ENCODE results near the gene ZPLD1. TPM values are rescaled to one million over a fixed set of nuclear protein-coding genes. Genes with fewer than 3 reads are reported as not detected.

ZPLD1 gene
- total RNA-seq, 2 experiments from 2014 or later: not detected

DNA sequence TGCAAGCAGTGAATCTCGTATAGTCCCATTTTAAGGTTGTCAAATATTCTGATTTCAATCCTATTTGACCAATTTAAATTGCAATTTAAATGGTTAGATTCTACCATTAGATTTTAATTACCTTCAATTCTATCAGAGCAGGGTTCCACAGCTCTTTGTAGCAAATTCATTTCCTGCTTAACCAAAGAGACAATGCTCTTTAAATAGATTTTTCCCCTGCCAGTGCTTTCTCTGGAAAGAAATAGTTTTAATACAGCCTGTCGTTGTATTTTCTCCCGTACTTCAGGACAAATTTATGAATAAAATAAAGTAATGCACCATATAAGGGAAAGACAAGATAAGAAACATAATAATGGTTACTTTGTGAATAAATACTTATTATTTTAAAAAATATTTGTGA lies 62.8 kb downstream of the ZPLD1 start:
- ChIA-PET CTCF (no interaction called here), POLR2A (no interaction called here)
- H3K36me3 Mint-ChIP-seq (ENCODE audit: low read depth): no peaks in the 10 kb centered on the region
- H3K36me3 ChIP-seq (ENCODE audit: insufficient read depth, low read length): no peaks in the 10 kb centered on the region
- no peaks in the 10 kb centered on the region for H3K4me1 ChIP-seq (ENCODE audit: insufficient read depth, low read length)
- no peak overlapping the region for H3K4me3 ChIP-seq (ENCODE audit: low read length)
- peaks cover 7% of the 10 kb centered on the region for H3K27me3 Mint-ChIP-seq
- ATAC-seq (ENCODE audit: poor library complexity): no peak
- H3K27ac ChIP-seq (ENCODE audit: low read depth in 1 of 2, low read length in 2 of 2): no peak overlapping the region
- H3K9me3 ChIP-seq (ENCODE audit: control insufficient read depth in 1 of 2, insufficient read depth in 1 of 2, low read length in 2 of 2): no peaks in the 10 kb centered on the region
- H3K4me1 Mint-ChIP-seq (ENCODE audit: low read depth): no peaks in the 10 kb centered on the region
- intact Hi-C loops (cut with DNase I, micrococcal nuclease): no loop called here
- no peaks in the 10 kb centered on the region for H3K27me3 ChIP-seq (ENCODE audit: control insufficient read depth in 1 of 2, insufficient read depth in 2 of 2, low read length in 2 of 2)
- no peak overlapping the region for H3K4me3 Mint-ChIP-seq
- H3K27ac Mint-ChIP-seq: no peak overlapping the region
- DNase-seq: no peak
- H3K9me3 Mint-ChIP-seq: no peaks in the 10 kb centered on the region
- no peak for TF ChIP-seq CTCF (IDR thresholded peaks at IDR 0.05)

DNA sequence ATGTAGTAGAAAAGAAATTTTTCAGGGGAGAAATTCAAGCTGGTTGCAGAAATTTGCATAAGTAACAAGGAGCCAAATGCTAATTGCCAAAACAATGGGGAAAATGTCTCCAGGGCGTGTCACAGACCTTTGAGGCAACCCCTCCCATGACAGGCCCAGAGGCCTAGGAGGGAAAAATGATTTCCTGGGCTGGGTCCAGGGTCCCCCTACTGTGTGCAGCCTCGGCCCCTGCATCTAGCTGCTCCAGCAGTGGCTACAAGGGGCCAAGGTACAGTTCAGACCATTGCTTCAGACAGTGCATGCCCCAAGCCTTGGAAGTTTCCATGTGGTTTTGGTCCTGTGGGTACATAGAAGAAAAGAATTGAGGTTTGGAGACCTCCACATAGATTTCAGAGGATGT lies 70.7 kb downstream of the ZPLD1 start:
- Mint-ChIP-seq H3K4me3 (no peak overlapping the region), H3K27ac (no peak overlapping the region), H3K36me3 (ENCODE audit: low read depth) (no peaks in the 10 kb centered on the region), H3K27me3 (no peaks in the 10 kb centered on the region), H3K9me3 (no peaks in the 10 kb centered on the region), H3K4me1 (ENCODE audit: low read depth) (no peaks in the 10 kb centered on the region)
- Histone ChIP-seq H3K9me3 (ENCODE audit: control insufficient read depth in 1 of 2, insufficient read depth in 1 of 2, low read length in 2 of 2) (peaks cover 0 to 8% of the 10 kb centered on the region in 2 experiments), H3K27me3 (ENCODE audit: control insufficient read depth in 1 of 2, insufficient read depth in 2 of 2, low read length in 2 of 2) (peaks cover 0 to 3% of the 10 kb centered on the region in 2 experiments), H3K27ac (ENCODE audit: low read depth in 1 of 2, low read length in 2 of 2) (no peak overlapping the region), H3K4me1 (ENCODE audit: insufficient read depth, low read length) (no peaks in the 10 kb centered on the region), H3K4me3 (ENCODE audit: low read length) (no peak overlapping the region), H3K36me3 (ENCODE audit: insufficient read depth, low read length) (no peaks in the 10 kb centered on the region)
- ChIA-PET CTCF (no interaction called here), POLR2A (no interaction called here)
- TF ChIP-seq CTCF (IDR thresholded peaks at IDR 0.05): no peak
- intact Hi-C loops (cut with DNase I, micrococcal nuclease): no loop called here
- ATAC-seq (ENCODE audit: poor library complexity) (no peak), DNase-seq (no peak)

DNA sequence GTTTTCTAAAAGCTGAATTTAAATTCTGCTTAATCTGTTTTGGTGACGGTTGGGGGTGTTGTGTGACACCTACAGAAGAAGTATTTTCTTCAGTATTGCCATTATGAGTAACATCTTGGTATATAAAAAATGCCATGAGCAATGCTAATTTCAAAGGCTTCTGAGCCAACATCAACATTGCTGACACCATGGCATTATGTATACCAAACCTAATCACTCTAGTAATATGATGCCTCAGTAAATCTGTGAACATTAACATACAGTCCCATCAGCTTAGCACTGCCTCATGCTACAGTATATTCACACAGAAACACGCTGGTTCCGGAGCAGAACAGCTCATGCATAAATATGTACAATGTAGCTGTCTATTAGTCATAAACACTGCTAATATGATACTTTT lies 75.8 kb downstream of the ZPLD1 start:
- no peak overlapping the region for H3K4me3 Mint-ChIP-seq
- intact Hi-C loops (cut with DNase I, micrococcal nuclease): no loop called here
- H3K36me3 ChIP-seq (ENCODE audit: insufficient read depth, low read length): no peaks in the 10 kb centered on the region
- no peak overlapping the region for H3K27ac Mint-ChIP-seq
- DNase-seq (no peak), ATAC-seq (ENCODE audit: poor library complexity) (no peak)
- H3K9me3 Mint-ChIP-seq: no peaks in the 10 kb centered on the region
- no peaks in the 10 kb centered on the region for H3K4me1 ChIP-seq (ENCODE audit: insufficient read depth, low read length)
- CTCF ChIA-PET: no interaction called here
- no peak overlapping the region for H3K4me3 ChIP-seq (ENCODE audit: low read length)
- peaks cover 0 to under 1% of the 10 kb centered on the region in 2 experiments for H3K27me3 ChIP-seq (ENCODE audit: control insufficient read depth in 1 of 2, insufficient read depth in 2 of 2, low read length in 2 of 2)
- POLR2A ChIA-PET: no interaction called here
- H3K4me1 Mint-ChIP-seq (ENCODE audit: low read depth): no peaks in the 10 kb centered on the region
- no peaks in the 10 kb centered on the region for H3K36me3 Mint-ChIP-seq (ENCODE audit: low read depth)
- H3K9me3 ChIP-seq (ENCODE audit: control insufficient read depth in 1 of 2, insufficient read depth in 1 of 2, low read length in 2 of 2): peaks cover 0 to 7% of the 10 kb centered on the region in 2 experiments
- H3K27me3 Mint-ChIP-seq: peaks cover 5% of the 10 kb centered on the region
- no peak for TF ChIP-seq CTCF (IDR thresholded peaks at IDR 0.05)
- H3K27ac ChIP-seq (ENCODE audit: low read depth in 1 of 2, low read length in 2 of 2): no peak overlapping the region

Measured in CD4-positive, alpha-beta T cell (primary cell).